ENCODE results near the gene CAPN2.
"Not testable (repeated sequence)": the region's sequence is repeated elsewhere in the genome, so short reads cannot be mapped to it uniquely, and the experiment has no call there.

CAPN2 gene

GRCh38 chr1:223740038-223740736, 27.8 kb downstream of the CAPN2 start:
- not testable (repeated sequence) for FAIRE-seq

DNA sequence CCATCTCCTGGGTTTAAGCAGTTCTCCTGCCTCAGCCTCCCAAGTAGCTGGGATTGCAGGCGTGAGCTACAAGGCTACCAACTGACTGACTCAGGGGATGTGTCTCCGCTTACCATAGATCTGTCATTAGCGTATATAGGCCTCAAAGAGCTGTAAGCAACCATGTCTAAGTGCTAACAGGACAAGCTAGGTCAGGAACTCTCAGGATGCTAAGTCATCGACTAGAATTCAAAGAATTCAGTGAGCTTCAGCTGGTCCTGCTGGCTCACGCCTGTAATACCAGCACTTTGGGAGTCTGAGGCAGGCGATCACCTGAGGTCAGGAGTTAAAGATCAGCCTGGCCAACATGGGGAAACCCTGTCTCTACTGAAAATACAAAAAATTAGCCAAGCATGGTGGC, 29.5 kb downstream of the CAPN2 start:
- no peak for FAIRE-seq

DNA sequence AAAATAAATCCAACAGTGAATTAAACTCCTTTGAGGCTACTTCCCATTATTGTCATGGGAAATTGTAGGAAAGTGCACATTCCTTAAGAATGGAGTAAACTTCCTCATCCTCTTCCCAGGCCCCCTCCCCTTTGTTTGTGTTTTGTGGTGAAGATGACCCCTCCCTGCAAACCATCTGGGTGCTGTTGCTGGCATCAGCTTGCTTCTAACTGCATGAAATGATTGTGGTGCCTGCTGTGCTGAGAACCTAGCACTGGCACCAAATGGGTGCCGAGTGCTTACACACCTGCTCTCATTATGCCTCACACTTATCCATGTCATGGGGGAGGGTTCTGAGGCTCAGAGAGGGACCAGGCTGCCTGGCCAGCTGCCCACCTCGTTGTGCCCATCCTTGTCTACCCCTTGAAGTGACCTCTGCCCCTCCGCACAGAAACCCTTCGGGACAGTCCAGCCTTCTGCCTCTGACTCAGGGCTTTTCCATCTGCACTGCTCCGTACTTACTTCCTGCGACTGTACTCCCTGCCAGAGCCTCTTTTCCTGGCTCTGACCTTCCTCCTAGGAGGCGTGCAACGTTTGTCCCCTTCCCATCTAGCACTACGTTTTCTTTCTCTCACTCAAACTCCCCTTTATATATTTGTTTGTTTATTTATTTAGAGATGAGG, 30.6 kb downstream of the CAPN2 start:
- FAIRE-seq = no peak

GRCh38 chr1:223745731-223746130, 33.4 kb downstream of the CAPN2 start:
- FAIRE-seq = no peak

- no peak for FAIRE-seq
Measured at GRCh38 chr1:223747838-223748335, 35.5 kb downstream of the CAPN2 start.

DNA sequence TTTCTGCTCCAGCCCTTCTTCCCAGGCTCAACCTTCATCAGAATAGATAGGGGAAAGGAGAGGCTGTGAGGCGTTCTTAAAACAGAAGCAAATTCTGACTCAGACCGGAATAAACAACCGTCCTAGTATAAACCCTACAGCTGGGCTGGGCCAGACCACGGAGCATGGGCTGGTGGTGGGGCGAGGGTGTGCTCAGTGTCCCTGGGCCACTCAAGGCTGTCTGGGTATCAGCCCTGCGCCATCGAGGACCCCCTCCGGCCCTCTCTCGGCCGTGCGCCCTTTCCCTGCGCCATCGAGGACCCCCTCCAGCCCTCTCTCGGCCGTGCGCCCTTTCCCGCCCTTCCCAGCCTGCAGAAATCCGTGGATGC, 36.0 kb downstream of the CAPN2 start:
- FAIRE-seq = no peak

- FAIRE-seq = no peak
Measured at GRCh38 chr1:223748773-223749733, 36.7 kb downstream of the CAPN2 start.

DNA sequence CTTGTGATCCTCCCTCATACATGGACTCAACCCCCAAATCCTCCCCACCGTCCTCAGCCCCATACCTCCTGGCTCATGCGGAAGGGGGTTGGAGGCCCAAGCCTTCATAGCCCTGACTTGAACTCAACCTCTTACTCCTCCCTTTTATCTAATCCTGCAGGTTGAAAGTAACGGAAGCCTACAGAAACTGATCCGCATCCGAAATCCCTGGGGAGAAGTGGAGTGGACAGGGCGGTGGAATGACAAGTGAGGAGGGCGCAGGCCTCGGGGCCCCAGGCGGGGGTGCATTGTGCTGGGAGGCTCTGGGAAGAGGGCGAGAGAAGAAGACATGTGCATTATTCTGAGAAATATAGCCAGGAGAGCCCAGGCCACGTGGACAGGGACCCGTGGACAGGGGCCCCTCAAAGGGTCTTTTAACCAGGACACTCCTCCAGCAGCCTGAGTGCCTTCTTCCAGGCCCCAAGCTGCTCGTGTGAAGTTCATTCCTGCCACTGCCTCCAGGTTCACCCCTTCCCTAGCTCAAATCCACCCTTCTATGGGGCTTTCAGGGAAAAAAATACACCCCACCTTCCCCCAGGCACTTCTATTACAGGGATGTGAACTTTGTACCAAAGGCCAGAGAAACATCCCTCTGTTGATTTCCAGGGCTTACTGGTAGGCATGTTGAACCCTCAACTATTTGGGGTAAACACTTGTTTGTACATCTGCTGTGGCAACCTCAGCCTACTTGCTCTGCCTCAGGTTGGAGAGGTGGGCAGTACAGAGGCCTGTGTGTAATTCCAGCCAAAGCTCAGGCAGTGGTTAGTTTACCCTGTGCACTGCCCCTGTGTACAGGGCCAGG, 38.6 kb downstream of the CAPN2 start:
- no peak for FAIRE-seq

DNA sequence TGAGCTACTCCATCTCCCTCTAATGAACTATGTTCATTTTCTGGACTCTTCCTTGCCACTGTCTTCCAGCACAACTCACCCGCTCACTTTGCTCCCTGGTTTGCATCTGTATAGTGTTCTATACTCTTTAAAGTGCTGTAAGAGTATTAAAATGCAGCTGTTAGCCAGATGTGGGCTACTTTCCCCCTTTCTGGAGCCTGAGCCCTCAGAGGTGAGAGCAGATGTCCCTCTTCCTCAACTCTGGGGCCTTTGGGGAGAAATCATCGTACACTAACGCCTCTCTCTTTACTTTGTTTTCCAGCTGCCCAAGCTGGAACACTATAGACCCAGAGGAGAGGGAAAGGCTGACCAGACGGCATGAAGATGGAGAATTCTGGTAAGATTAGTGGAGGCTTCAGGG, 39.4 kb downstream of the CAPN2 start:
- no peak for FAIRE-seq

DNA sequence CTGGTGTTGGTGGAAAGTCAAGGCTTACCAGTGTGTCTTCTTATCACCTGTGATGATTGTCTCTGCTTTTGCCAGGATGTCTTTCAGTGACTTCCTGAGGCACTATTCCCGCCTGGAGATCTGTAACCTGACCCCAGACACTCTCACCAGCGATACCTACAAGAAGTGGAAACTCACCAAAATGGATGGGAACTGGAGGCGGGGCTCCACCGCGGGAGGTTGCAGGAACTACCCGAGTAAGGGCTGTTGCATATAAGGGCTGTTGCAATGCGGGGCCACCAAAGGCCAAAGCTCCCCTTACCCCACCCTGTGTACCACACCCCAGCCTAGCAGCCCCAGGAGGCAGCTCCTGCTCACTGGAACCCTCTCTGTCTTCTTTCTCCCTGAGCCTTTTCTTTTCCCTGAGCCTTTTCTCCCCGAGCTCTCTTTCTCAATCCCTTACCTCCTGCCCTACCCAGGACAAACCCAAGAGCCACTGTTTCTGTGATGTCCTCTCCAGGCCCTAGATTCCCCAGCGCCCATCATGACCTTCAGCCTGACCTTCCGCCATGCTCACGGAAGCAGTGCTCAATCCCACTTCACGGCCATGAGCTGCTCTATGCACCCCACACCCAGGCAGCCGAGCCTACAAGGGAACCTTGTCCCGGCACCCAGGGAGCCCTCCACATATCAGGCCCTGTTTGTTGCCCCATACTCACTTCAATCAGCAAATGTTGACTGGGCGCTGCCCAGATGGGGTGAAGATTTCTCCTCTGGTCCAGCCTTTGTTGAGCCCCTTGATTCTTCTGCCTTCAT, 40.6 kb downstream of the CAPN2 start:
- no peak for FAIRE-seq

DNA sequence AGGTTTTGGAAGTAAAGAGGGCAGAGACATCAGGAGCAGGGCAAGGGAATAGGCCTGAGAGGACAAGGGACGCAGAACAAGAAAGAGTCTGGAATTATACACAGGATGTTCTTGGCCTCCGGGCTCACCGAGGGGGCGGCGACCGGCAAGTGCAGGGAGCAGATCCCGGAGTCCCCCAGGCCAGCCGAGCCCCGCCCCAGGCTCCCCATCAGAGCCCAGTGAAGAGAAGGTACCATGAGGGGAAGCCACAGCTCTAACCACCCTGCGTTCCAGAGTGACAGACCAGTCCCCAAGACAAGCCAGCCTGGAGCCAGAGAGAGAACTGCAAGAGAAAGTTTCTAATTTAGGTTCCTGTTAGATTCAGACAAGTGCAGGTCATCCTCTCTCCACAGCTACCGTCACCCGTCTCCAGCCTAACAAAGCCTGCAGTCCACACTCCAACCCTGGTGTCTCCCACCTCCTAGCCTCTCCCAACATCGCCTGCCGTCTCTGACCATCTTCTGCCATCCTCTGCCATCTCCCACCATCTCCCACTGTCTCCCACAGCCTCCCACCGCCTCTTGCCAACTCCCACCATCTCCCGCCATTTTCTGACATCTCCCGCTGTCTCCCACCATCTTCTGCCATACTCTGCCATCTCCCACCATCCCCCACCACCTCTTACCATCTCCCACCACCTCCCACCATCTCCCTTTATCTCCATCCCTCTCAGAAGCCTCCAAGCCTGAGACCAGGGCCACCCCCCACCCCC, 42.5 kb downstream of the CAPN2 start:
- no peak for FAIRE-seq

DNA sequence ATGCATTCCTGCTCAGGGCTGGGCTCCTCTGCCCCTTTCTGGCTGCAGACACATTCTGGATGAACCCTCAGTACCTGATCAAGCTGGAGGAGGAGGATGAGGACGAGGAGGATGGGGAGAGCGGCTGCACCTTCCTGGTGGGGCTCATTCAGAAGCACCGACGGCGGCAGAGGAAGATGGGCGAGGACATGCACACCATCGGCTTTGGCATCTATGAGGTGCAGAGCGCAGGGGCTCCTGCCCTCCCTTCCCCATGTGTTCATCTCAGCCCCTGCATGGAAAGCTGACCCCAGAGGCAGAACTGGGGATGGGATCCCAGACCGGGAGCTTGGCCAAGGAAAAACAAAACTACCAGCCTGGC, 43.1 kb downstream of the CAPN2 start:
- no peak for FAIRE-seq

GRCh38 chr1:223755992-223756775, 43.8 kb downstream of the CAPN2 start:
- no peak for FAIRE-seq

- FAIRE-seq = no peak
Measured at GRCh38 chr1:223756806-223757700, 44.7 kb downstream of the CAPN2 start.

GRCh38 chr1:223758734-223759133, 46.4 kb downstream of the CAPN2 start:
- FAIRE-seq = no peak

DNA sequence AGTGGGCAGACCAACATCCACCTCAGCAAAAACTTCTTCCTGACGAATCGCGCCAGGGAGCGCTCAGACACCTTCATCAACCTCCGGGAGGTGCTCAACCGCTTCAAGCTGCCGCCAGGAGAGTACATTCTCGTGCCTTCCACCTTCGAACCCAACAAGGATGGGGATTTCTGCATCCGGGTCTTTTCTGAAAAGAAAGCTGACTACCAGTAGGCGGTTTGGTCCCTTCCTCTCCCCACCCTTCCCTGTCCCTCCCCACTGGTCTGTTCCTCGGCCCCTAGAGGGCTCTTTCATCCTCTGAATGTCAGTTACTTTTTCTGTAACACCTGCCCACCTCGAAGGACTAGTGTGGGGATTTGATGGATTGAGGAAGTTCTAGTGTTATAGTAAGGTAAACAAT, 46.9 kb downstream of the CAPN2 start:
- peak; percentile 6 for FAIRE-seq

GRCh38 chr1:223760833-223761232, 48.5 kb downstream of the CAPN2 start:
- no peak for FAIRE-seq

DNA sequence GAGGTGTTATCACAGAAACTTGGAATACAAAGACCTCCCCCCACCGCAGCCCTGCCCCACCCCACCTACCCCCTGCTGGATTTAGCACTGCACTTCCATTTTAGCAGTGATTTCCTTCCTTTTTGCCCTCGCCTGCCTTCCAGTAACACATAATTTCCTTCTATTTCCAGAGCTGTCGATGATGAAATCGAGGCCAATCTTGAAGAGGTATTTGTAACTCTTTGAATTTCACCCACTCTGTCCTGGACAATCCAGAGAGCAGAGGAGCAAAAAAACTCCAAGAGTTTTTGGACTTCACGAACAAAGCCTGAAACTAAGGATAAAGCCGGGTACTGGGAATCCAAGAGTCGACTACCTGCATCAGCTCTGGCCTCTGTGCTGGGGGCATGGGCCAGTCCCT, 49.1 kb downstream of the CAPN2 start:
- no peak for FAIRE-seq

GRCh38 chr1:223763251-223763650, 50.9 kb downstream of the CAPN2 start:
- no peak for FAIRE-seq

All from G401.6 (cell line).